Choroid plexus epithelial cell (primary cell): Measurements from ENCODE around the gene SGPP2.
"Not testable (repeated sequence)": the region's sequence is repeated elsewhere in the genome, so short reads cannot be mapped to it uniquely, and the experiment has no call there.

Experiments
- DNase-seq: peaks from one replicate; pipeline ENCODE4 v3.0.0-alpha.2; 2010; ENCODE audit warnings: low read depth
- H3K4me3 ChIP-seq: 2 replicates; pipeline ENCODE4 v1.5.1; 2011; ENCODE audit warnings: low read depth, mild to moderate bottlenecking, control low read depth, low read length, moderate library complexity
- TF ChIP-seq, protein P1 (sequence below): conservative IDR thresholded peaks from 2 replicates; pipeline ENCODE4 v1.5.1; 2011; ENCODE audit warnings: low read depth, mild to moderate bottlenecking, control low read depth, inconsistent platforms, low read length, moderate library complexity

The SGPP2 gene

DNA sequence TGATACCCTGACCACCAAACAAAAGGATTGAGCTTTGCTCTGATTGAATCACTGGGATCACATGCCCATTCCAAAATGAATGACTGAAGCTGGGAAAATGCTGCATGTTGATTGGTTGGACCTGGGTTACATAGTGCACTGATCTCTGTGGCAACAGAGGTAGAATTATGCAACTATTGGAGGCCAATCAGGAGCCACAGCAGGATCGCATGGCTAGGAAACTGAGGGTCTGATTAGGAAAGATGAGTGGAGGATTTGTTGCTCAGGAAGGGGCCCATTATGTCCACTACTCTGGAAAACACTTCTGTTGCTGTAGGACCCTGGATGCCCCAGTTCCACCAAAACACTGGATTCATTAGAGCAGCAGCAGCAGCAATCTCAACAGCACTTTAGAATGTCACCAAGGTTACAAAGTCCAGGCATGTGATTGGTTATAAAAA is 25.9 kb upstream of the SGPP2 start:
- no peak overlapping the region for H3K4me3 ChIP-seq
- TF ChIP-seq, protein P1, sequence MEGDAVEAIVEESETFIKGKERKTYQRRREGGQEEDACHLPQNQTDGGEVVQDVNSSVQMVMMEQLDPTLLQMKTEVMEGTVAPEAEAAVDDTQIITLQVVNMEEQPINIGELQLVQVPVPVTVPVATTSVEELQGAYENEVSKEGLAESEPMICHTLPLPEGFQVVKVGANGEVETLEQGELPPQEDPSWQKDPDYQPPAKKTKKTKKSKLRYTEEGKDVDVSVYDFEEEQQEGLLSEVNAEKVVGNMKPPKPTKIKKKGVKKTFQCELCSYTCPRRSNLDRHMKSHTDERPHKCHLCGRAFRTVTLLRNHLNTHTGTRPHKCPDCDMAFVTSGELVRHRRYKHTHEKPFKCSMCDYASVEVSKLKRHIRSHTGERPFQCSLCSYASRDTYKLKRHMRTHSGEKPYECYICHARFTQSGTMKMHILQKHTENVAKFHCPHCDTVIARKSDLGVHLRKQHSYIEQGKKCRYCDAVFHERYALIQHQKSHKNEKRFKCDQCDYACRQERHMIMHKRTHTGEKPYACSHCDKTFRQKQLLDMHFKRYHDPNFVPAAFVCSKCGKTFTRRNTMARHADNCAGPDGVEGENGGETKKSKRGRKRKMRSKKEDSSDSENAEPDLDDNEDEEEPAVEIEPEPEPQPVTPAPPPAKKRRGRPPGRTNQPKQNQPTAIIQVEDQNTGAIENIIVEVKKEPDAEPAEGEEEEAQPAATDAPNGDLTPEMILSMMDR, result no peak
- no peak for DNase-seq

DNA sequence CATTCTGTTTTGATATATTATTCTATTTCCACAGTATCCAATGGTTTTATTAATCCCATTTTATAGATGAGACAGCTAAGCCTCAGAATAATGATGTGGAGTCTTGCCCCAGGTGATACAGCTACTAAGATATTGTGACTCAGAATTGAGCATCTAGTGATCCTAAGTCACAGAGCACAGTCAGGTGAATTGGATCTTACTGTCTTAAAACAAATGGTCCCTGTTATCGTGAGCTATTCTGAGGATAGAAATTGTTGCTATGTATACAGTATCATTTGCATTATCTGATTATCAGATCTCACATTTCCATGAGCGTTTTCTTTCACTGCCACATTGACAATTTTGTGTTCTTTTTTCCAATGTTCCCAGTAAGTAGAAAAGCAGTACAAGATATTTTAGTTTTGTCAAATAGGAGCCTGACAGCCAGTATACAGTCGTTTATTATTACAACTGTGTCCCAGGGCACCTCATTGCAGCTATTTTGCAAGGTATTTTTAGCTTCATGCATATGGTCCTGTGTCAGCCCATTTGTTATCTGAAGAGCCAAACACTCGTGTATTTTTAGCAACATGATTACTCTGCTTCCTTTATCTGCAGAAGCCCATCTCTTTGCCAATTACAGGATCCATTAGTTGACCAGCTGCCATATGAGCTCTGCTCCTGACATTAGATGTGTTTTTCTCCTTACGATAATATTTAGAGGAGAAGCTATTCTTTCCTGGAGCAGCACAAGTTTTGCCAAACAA is 25.1 kb upstream of the SGPP2 start:
- H3K4me3 ChIP-seq, result no peak overlapping the region
- TF ChIP-seq, protein P1, result no peak
- no peak for DNase-seq

DNA sequence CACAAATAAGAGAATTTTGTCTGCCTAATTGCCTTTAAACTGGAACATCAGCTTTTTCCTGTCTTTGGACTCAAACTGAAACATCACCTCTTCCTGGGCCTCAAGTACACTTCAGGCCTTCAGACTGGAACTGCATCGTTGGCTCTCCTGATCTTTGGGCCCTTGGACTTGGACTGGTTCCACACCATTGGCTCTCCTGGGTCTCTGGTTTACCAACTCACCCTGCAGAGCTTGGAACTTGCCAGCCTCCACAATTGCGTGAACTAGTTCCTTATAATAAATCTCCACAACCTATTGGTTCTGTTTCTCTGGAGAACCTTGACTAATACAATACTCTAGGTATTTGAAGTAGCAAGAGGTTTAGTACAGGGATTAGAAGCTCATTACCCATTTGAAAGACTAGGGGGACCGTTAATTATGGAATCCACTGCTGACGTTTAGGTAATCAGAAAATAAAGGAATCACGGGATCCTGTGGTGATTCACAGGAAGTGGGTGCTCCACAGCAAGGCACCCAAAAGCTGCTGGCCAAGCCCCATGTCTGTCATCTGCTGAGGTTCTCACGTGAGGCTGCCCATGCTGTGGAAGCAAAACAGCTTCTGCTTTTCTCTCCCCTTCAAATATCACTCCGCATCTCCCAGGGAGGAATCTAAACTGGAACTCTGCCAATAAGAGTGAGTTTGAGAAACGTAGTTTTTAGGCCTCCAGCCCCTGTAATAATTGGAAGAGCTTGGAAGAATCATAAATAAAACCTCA is 20.0 kb upstream of the SGPP2 start:
- TF ChIP-seq, protein P1, result no peak
- no peak overlapping the region for H3K4me3 ChIP-seq
- DNase-seq, result no peak

DNA sequence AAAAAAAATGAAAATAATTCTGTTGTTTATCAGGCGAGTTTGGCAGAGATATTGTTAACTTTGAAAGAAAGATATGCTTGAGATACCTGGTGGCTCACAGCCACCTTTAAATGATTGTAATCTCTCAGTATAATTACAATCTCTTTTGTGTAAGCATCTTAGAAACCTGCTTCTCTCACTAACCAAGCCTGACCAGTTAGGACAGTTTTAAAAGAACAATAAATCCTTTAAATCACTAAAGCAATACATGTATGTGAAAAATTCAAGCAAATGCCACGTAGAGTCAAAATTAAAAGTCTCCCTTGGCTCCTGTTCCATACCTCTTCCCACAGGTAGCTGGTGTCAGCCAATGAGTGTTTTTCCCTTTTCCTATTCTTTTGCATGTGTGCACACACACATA is 15.7 kb upstream of the SGPP2 start:
- TF ChIP-seq, protein P1, result no peak
- no peak overlapping the region for H3K4me3 ChIP-seq
- DNase-seq, result no peak

DNA sequence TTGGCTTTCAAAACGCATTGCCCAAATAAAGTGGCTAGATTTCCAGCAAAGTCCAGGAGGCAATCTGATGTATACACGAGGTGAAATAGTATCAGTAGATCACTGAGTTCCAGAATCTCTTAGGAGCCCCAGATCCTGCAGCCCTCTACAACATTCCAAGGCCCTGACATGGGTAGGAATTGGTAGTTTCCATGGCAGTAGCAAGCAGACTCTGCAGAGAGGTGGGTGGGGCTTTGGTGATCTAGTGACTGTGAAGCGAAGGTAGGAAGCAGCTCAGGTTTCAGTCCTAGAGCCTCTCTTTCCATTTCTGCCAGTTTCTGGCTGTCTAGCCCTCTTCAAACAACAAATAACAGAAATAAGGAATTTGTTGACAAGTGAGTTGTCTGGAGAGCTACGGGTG is 13.8 kb upstream of the SGPP2 start:
- H3K4me3 ChIP-seq, result no peak overlapping the region
- no peak for DNase-seq
- TF ChIP-seq, protein P1, result no peak

DNA sequence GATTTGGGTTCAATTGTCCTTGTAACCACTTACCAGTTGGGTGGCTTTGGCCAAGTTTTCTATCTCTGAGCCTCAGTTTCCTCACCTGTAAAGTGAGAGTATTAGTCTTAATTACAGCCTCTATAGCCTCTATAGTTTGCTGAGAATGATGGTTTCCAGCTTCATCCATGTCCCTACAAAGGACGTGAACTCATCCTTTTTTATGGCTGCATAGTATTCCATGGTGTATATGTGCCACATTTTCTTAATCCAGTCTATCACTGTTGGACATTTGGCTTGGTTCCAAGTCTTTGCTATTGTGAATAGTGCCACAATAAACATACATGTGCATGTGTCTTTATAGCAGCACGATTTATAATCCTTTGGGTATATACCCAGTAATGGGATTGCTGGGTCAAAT is 12.0 kb upstream of the SGPP2 start:
- not testable (repeated sequence) for DNase-seq, H3K4me3 ChIP-seq

DNA sequence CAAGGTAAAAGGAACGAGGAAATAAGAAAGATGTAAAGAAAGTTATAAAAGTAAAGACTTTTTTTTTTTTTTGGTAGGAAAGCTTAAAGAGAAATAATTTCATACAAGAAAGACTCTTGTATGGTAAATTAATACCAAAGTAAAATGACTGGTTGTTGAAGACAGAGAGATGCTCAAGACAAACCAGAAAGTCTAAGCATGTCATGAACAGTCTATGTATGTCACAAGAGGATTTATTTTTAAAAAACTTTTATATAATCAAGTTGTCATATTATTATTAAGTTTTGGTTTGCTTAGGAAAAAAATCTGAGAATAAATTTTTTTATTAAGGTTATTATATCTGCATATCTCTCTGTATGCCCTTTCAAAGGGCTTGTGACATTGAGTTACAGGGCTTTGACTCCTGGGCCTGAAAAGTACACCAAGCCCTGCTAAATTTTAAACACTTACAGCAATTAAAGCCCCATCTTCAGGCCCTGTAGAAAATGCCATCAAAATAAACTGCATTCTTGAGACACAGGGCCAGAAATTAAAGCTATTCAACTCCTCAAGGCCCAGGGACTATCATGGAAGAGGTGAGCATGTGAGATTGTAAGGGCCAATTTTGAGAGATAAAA is 10.9 kb upstream of the SGPP2 start:
- no peak for DNase-seq
- TF ChIP-seq, protein P1, result no peak
- H3K4me3 ChIP-seq, result no peak overlapping the region
